Dedifferentiated amniotic fluid mesenchymal stem cell (primary cell): ENCODE results near the gene OCA2.
"Not testable (repeated sequence)": the region's sequence is repeated elsewhere in the genome, so short reads cannot be mapped to it uniquely, and the experiment has no call there.

Experiments used
- DNase-seq: peaks from one replicate; pipeline ENCODE4 v3.0.0-alpha.2; 2016; ENCODE audit errors: extremely low spot score

Gene OCA2

GRCh38 chr15:28002136-28002861 is 96.8 kb downstream of the OCA2 start:
- DNase-seq, result no peak

- DNase-seq, result no peak
Observed at GRCh38 chr15:28001641-28002040, 97.5 kb downstream of the OCA2 start.

GRCh38 chr15:27993996-27994780 is 104.9 kb downstream of the OCA2 start:
- no peak for DNase-seq

- DNase-seq, result no peak
Observed at GRCh38 chr15:27993544-27993943, 105.6 kb downstream of the OCA2 start.

- no peak for DNase-seq
Observed at GRCh38 chr15:27990521-27991515, 108.3 kb downstream of the OCA2 start.

GRCh38 chr15:27989838-27990237 is 109.3 kb downstream of the OCA2 start:
- DNase-seq, result no peak

- no peak for DNase-seq
Observed at GRCh38 chr15:27989427-27989826, 109.7 kb downstream of the OCA2 start.

GRCh38 chr15:27985099-27985498 is 114.0 kb downstream of the OCA2 start:
- DNase-seq, result no peak

- DNase-seq, result no peak
Observed at GRCh38 chr15:27983496-27983895, 115.6 kb downstream of the OCA2 start.

GRCh38 chr15:27977696-27978095 is 121.4 kb downstream of the OCA2 start:
- DNase-seq, result no peak

- DNase-seq, result no peak
Observed at GRCh38 chr15:27973886-27974285, 125.2 kb downstream of the OCA2 start.

- DNase-seq, result no peak
Observed at GRCh38 chr15:27970661-27971392, 128.3 kb downstream of the OCA2 start.

GRCh38 chr15:27967541-27967940 is 131.6 kb downstream of the OCA2 start:
- no peak for DNase-seq

GRCh38 chr15:27965546-27965945 is 133.6 kb downstream of the OCA2 start:
- no peak for DNase-seq

GRCh38 chr15:27961801-27962200 is 137.3 kb downstream of the OCA2 start:
- DNase-seq, result no peak

- DNase-seq, result no peak
Observed at GRCh38 chr15:27958911-27959578, 140.1 kb downstream of the OCA2 start.

- DNase-seq, result no peak
Observed at GRCh38 chr15:27956285-27956684, 142.8 kb downstream of the OCA2 start.

- DNase-seq, result no peak
Observed at GRCh38 chr15:27955087-27955486, 144.0 kb downstream of the OCA2 start.

- DNase-seq, result not testable (repeated sequence)
Observed at GRCh38 chr15:27952593-27952992, 146.5 kb downstream of the OCA2 start.

GRCh38 chr15:27951191-27951890 is 147.8 kb downstream of the OCA2 start:
- no peak for DNase-seq
